ENCODE results near the gene ZNF620. TPM values are rescaled to one million over a fixed set of nuclear protein-coding genes. Genes with fewer than 3 reads are reported as not detected.

Gene ZNF620
- total RNA-seq, 1 donor from 2014 or later, result 6.4 TPM

DNA sequence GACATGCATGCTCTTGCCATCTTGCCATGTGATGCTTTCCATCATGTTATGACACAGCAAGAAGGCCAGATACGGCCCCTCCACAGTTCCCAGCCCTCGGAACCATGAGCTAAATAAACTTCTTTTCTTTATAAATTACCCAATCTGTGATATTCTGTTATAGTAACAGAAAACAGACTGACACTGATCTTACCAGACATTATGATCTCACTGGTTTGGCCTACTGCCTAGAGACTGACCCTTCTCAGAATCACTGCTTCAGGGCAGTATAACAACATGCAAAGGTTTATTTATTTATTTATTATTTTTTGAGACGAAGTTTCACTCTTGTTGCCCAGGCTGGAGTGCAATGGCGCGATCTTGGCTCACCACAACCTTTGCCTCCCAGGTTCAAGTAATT is 14.9 kb upstream of the ZNF620 start:
- intact Hi-C loops (cut with DNase I), result no loop called here
- peaks cover 21% of the 10 kb centered on the region for H3K9me3 ChIP-seq
- TF ChIP-seq, protein P1, sequence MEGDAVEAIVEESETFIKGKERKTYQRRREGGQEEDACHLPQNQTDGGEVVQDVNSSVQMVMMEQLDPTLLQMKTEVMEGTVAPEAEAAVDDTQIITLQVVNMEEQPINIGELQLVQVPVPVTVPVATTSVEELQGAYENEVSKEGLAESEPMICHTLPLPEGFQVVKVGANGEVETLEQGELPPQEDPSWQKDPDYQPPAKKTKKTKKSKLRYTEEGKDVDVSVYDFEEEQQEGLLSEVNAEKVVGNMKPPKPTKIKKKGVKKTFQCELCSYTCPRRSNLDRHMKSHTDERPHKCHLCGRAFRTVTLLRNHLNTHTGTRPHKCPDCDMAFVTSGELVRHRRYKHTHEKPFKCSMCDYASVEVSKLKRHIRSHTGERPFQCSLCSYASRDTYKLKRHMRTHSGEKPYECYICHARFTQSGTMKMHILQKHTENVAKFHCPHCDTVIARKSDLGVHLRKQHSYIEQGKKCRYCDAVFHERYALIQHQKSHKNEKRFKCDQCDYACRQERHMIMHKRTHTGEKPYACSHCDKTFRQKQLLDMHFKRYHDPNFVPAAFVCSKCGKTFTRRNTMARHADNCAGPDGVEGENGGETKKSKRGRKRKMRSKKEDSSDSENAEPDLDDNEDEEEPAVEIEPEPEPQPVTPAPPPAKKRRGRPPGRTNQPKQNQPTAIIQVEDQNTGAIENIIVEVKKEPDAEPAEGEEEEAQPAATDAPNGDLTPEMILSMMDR (IDR thresholded peaks at IDR 0.05), result no peak
- H3K4me1 ChIP-seq, result no peaks in the 10 kb centered on the region
- ATAC-seq (no peak), DNase-seq (no peak)
- no peak overlapping the region for H3K27ac ChIP-seq
- H3K27me3 ChIP-seq (ENCODE audit: low read depth), result no peaks in the 10 kb centered on the region
- no peak overlapping the region for H3K4me3 ChIP-seq
- H3K36me3 ChIP-seq, result peaks cover 18% of the 10 kb centered on the region

DNA sequence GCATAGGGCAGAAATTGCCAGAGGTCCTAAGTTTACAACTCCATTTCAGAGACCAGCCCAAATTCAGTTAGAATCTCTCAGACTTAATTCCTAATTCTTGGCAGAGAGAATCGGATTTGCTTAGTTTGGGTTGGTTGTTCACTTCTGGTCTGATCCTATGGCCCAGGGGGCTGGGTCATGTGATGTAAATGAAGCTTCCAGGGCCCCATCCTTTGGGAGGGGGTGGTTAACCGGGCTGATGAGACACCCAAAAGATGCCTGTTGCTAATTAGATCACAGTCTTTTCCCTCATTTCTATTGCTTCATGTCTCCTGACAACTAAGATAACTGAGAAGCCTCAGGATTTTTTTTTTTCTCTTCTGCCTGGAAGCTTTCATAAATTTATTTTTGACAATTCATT is 11.1 kb upstream of the ZNF620 start:
- no peaks in the 10 kb centered on the region for H3K4me1 ChIP-seq
- TF ChIP-seq, protein P1 (IDR thresholded peaks at IDR 0.05), result no peak
- no peaks in the 10 kb centered on the region for H3K27me3 ChIP-seq (ENCODE audit: low read depth)

DNA sequence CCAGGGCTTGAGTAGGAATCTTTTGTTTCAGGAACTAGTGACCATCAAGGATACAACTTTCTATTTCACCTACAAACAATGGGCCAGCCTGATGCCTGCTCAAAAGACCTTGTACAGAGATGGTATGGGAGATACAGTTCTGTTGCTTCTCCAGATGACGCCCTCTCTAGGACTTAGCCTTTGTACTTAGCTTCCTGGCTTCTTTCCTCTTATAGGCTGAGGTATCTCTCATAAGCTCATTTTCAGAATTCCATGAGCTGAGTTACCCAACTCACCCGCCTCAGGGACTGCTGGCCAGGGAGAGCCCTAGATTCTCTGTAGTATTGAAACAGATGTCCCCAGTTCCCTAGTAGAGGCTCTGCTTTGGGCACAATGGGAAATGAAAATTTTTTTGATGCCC is 8.6 kb upstream of the ZNF620 start:
- TF ChIP-seq, protein P1 (IDR thresholded peaks at IDR 0.05), result no peak
- no peaks in the 10 kb centered on the region for H3K36me3 ChIP-seq
- H3K4me1 ChIP-seq, result no peaks in the 10 kb centered on the region
- intact Hi-C loops (cut with DNase I), result no loop called here
- DNase-seq (no peak), ATAC-seq (no peak)
- H3K9me3 ChIP-seq, result no peaks in the 10 kb centered on the region
- no peak overlapping the region for H3K27ac ChIP-seq
- no peak overlapping the region for H3K4me3 ChIP-seq
- H3K27me3 ChIP-seq (ENCODE audit: low read depth), result no peaks in the 10 kb centered on the region

More for the DNA sequence above, 11.1 kb upstream of the ZNF620 start:
- Histone ChIP-seq H3K4me3 (no peak overlapping the region), H3K36me3 (no peaks in the 10 kb centered on the region), H3K27ac (no peak overlapping the region), H3K9me3 (no peaks in the 10 kb centered on the region)
- intact Hi-C loops (cut with DNase I), result no loop called here
- no peak for DNase-seq
- ATAC-seq, result no peak

DNA sequence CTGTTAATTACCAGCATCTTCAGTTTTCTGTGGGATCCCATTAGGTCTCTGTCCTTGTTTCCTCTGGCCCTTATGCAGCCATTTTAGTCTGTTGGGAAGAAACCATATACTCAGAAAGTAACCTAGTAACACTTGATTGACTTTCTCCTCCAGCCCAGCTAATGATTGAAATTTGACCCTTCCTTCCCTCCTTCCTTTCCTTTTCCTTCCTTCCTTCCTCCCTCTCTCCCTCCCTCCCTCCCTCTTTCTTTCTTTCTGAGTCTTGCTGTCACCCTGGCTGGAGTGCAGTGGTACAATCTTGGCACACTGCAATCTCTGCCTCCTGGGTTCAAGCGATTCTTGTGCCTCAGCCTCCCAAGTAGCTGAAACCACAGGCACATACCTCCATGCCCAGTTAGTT is 5.9 kb upstream of the ZNF620 start:
- intact Hi-C loops (cut with DNase I), result no loop called here
- Histone ChIP-seq H3K36me3 (no peaks in the 10 kb centered on the region), H3K27me3 (ENCODE audit: low read depth) (no peaks in the 10 kb centered on the region), H3K4me3 (no peak overlapping the region), H3K9me3 (no peaks in the 10 kb centered on the region), H3K4me1 (peaks cover 7% of the 10 kb centered on the region), H3K27ac (no peak overlapping the region)
- TF ChIP-seq, protein P1 (IDR thresholded peaks at IDR 0.05), result no peak
- ATAC-seq, result no peak
- DNase-seq, result no peak

DNA sequence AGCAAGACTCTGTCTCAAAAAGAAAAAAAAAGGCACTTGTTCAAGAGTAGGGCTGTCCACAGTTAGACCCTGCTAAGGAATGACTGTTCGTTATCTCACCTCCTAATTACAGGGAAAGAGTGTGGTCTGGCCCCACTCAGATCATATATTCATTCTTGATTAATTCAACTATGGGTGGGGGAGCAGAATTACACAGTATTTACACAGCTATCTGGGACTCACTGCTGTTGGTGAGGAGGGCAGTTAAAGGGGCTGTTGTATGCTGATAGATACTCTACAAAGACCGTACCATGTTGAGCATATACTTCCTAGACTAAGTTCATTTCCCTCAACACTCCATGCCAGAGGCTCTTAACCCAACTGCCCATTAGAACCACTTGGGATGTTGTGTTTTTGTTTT is 3.8 kb upstream of the ZNF620 start:
- ATAC-seq (no peak), DNase-seq (no peak)
- H3K4me3 ChIP-seq, result no peak overlapping the region
- TF ChIP-seq, protein P1 (IDR thresholded peaks at IDR 0.05), result no peak
- no peaks in the 10 kb centered on the region for H3K27me3 ChIP-seq (ENCODE audit: low read depth)
- intact Hi-C loops (cut with DNase I), result no loop called here
- peaks cover 24% of the 10 kb centered on the region for H3K4me1 ChIP-seq
- no peaks in the 10 kb centered on the region for H3K9me3 ChIP-seq
- H3K27ac ChIP-seq, result no peak overlapping the region
- no peaks in the 10 kb centered on the region for H3K36me3 ChIP-seq
